IPS-15b (cell line): ENCODE data around the gene NCOA3.
"Not testable (repeated sequence)": the region's sequence is repeated elsewhere in the genome, so short reads cannot be mapped to it uniquely, and the experiment has no call there.

Experiments used
- H3K27me3 ChIP-seq: one replicate; pipeline ENCODE4 v1.6.1; 2013; ENCODE audit warnings: low read length; ENCODE audit not compliant: control insufficient read depth, insufficient read depth
- H3K36me3 ChIP-seq: one replicate; pipeline ENCODE4 v1.6.1; 2013; ENCODE audit warnings: low read length; ENCODE audit not compliant: control insufficient read depth, insufficient read depth
- H3K4me1 ChIP-seq: one replicate; pipeline ENCODE4 v1.6.1; 2013; ENCODE audit warnings: mild to moderate bottlenecking, low read length; ENCODE audit not compliant: control insufficient read depth, insufficient read depth
- H3K4me3 ChIP-seq: one replicate; pipeline ENCODE4 v1.5.1; 2013; ENCODE audit warnings: low read depth, low read length
- H3K9ac ChIP-seq: one replicate; pipeline ENCODE4 v1.6.1; 2013; ENCODE audit warnings: low read depth, mild to moderate bottlenecking, low read length
- H3K9me3 ChIP-seq: one replicate; pipeline ENCODE4 v1.6.1; 2013; ENCODE audit warnings: mild to moderate bottlenecking, low read length; ENCODE audit not compliant: control insufficient read depth, insufficient read depth

Gene NCOA3

GRCh38 chr20:47461120-47461685 is 40.5 kb upstream of the NCOA3 start:
- Histone ChIP-seq H3K27me3 (no peaks in the 10 kb centered on the region), H3K9me3 (no peaks in the 10 kb centered on the region), H3K36me3 (no peaks in the 10 kb centered on the region), H3K9ac (no peak overlapping the region), H3K4me1 (no peaks in the 10 kb centered on the region), H3K4me3 (no peak overlapping the region)

DNA sequence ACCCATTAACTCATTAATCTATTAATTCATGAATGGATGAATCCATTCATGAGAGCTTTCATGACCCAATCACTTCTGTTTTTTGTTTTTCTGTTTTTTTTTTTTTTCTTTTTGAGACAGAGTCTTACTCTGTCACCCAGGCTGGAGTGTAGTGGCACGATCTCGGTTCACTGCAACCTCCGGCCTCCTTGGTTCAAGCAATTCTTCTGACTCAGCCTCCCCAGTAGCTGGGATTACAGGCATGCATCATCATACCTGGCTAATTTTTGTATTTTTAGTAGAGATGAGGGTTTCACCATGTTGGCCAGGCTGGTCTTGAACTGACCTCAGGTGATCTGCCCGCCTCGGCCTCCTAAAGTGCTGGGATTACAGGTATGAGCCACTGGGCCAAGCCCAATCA is 39.8 kb upstream of the NCOA3 start:
- H3K36me3 ChIP-seq, H3K9me3 ChIP-seq, H3K4me1 ChIP-seq, H3K9ac ChIP-seq, H3K4me3 ChIP-seq, H3K27me3 ChIP-seq: not testable (repeated sequence)

GRCh38 chr20:47464380-47465101 is 37.1 kb upstream of the NCOA3 start:
- Histone ChIP-seq H3K36me3 (no peaks in the 10 kb centered on the region), H3K4me3 (no peak overlapping the region), H3K9ac (no peak overlapping the region), H3K4me1 (peaks cover 4% of the 10 kb centered on the region), H3K9me3 (no peaks in the 10 kb centered on the region), H3K27me3 (no peaks in the 10 kb centered on the region)

GRCh38 chr20:47465335-47466090 is 36.2 kb upstream of the NCOA3 start:
- Histone ChIP-seq H3K27me3 (no peaks in the 10 kb centered on the region), H3K4me3 (no peak overlapping the region), H3K9ac (no peak overlapping the region), H3K4me1 (peaks cover 4% of the 10 kb centered on the region), H3K36me3 (no peaks in the 10 kb centered on the region), H3K9me3 (no peaks in the 10 kb centered on the region)

GRCh38 chr20:47466213-47466612 is 35.5 kb upstream of the NCOA3 start:
- H3K4me3 ChIP-seq = no peak overlapping the region
- no peak overlapping the region for H3K9ac ChIP-seq
- no peaks in the 10 kb centered on the region for H3K9me3 ChIP-seq
- peaks cover 4% of the 10 kb centered on the region for H3K4me1 ChIP-seq
- no peaks in the 10 kb centered on the region for H3K27me3 ChIP-seq
- no peaks in the 10 kb centered on the region for H3K36me3 ChIP-seq

DNA sequence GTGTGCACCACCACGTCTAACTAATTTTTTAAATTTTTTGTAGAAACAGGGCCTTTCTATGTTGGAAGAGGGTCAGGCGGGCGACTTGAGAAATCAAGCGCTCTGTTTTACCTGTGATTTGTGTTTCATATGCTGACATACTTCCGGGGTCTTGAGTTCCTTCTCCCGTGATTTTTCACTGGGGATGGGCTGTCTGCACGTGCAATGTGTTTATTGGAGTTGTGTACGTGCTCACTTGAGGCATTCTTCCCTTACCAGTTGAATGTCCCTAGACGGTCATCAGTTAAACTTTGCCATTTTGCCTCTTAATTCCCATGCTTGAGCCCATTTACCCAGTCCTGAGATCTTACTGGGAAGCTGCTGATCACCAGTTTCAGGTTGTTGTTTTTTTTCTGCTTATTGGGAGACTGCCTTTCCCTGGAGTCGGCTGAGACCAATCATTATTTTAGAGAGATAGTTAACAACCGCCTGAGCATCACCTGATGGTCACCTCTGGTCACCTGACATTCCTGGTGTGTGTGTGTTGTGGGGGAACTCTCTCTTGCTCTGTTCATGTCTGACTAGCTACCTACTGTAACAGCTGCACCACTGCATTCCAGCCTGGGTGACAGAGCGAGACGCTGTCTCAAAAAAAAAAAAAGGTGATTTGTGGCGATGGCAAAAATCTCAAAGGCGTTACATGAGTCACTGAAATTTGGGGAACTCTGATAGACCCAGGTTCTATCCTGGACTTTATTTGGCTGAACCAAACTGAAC is 34.8 kb upstream of the NCOA3 start:
- H3K4me3 ChIP-seq = no peak overlapping the region

DNA sequence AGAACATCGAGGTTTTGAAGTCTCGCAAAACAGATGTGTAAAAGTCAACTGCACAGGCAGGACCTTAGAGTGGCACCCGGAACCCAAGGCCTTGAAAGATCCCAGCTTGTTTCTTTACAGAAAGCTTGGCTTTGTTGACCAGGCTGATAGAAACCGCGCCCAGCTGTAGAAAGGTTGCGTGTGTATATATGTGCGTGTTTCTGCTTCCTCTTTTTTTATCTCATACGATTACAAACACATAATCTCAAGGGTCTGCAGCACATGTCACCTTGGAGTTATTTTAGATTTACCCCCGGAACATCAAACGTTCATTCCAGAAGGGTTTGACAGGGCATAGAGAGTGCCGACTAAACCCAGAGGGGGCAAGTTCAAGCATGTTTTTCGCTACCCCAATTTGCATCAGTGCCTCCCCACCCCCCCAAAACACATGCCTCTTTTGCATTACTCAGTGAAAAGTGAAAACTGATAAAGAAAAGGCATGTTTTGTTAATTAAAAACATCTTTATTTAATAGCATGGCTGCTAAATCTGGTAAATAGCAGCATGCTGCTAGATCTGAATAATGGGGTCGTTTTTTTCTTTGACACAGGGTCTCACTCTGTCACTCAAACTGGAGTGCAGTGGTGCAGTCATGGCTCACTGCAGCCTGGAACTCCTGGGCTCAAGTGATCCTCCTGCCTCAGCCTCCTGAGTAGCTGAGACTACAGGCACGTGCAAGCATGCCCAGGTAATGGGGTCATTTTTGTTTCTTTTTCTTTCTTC is 33.2 kb upstream of the NCOA3 start:
- H3K4me1 ChIP-seq = peaks cover 4% of the 10 kb centered on the region
- H3K9me3 ChIP-seq = no peaks in the 10 kb centered on the region
- H3K36me3 ChIP-seq = no peaks in the 10 kb centered on the region
- no peak overlapping the region for H3K9ac ChIP-seq
- H3K27me3 ChIP-seq = no peaks in the 10 kb centered on the region
- no peak overlapping the region for H3K4me3 ChIP-seq

More for the DNA sequence above, 34.8 kb upstream of the NCOA3 start:
- H3K9me3 ChIP-seq = no peaks in the 10 kb centered on the region
- H3K27me3 ChIP-seq = no peaks in the 10 kb centered on the region
- no peak overlapping the region for H3K9ac ChIP-seq
- peaks cover 4% of the 10 kb centered on the region for H3K4me1 ChIP-seq
- no peaks in the 10 kb centered on the region for H3K36me3 ChIP-seq

- no peak overlapping the region for H3K4me3 ChIP-seq
- H3K36me3 ChIP-seq = no peaks in the 10 kb centered on the region
- no peaks in the 10 kb centered on the region for H3K9me3 ChIP-seq
- H3K27me3 ChIP-seq = no peaks in the 10 kb centered on the region
- no peak overlapping the region for H3K9ac ChIP-seq
- H3K4me1 ChIP-seq = no peaks in the 10 kb centered on the region
These were observed 26.2 kb upstream of the NCOA3 start for GRCh38 chr20:47475419-47476044.

- Histone ChIP-seq H3K27me3 (no peaks in the 10 kb centered on the region), H3K4me3 (no peak overlapping the region), H3K9me3 (no peaks in the 10 kb centered on the region), H3K36me3 (no peaks in the 10 kb centered on the region), H3K4me1 (no peaks in the 10 kb centered on the region), H3K9ac (no peak overlapping the region)
These were observed 25.2 kb upstream of the NCOA3 start for GRCh38 chr20:47476452-47476851.

- H3K4me3 ChIP-seq = no peak overlapping the region
- no peaks in the 10 kb centered on the region for H3K4me1 ChIP-seq
- H3K36me3 ChIP-seq = no peaks in the 10 kb centered on the region
- H3K27me3 ChIP-seq = no peaks in the 10 kb centered on the region
- no peaks in the 10 kb centered on the region for H3K9me3 ChIP-seq
- H3K9ac ChIP-seq = no peak overlapping the region
These were observed 22.6 kb upstream of the NCOA3 start for GRCh38 chr20:47479093-47479492.

DNA sequence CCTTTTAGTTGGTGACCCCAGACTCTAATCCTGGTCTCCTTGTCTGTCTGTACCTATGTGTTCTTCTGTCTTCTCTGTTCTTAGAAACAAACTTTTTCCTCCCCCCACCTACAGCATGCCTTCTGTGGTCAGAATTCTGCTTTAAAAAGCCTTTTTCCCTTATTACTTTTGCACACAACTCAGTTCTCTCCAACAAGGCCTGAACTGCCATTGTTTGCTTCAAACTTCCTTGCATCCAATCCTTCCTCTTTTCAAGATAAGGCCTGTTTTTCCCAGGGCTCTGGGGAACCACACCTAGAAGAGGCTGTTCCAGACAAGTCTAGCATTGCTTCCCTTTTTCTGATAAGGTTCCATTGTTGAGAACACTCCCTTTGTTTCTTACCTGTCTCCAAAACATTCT is 22.2 kb upstream of the NCOA3 start:
- no peak overlapping the region for H3K4me3 ChIP-seq
- H3K9ac ChIP-seq = no peak overlapping the region
- no peaks in the 10 kb centered on the region for H3K27me3 ChIP-seq
- no peaks in the 10 kb centered on the region for H3K4me1 ChIP-seq
- no peaks in the 10 kb centered on the region for H3K36me3 ChIP-seq
- H3K9me3 ChIP-seq = no peaks in the 10 kb centered on the region
